IPS-18a (cell line): ENCODE results near the gene CAPN8.

Experiments used
- H3K27ac ChIP-seq: one replicate; pipeline ENCODE4 v1.5.1; 2013; ENCODE audit warnings: low read length
- H3K27me3 ChIP-seq: one replicate; pipeline ENCODE4 v1.6.1; 2013; ENCODE audit warnings: mild to moderate bottlenecking, low read length; ENCODE audit not compliant: control insufficient read depth, insufficient read depth
- H3K36me3 ChIP-seq: one replicate; pipeline ENCODE4 v1.6.1; 2013; ENCODE audit warnings: low read depth, low read length; ENCODE audit not compliant: control insufficient read depth
- H3K4me1 ChIP-seq: one replicate; pipeline ENCODE4 v1.6.1; 2013; ENCODE audit warnings: low read depth, low read length; ENCODE audit not compliant: control insufficient read depth
- H3K4me3 ChIP-seq: one replicate; pipeline ENCODE4 v1.5.1; 2013; ENCODE audit warnings: low read length
- H3K9ac ChIP-seq: one replicate; pipeline ENCODE4 v1.6.1; 2013; ENCODE audit warnings: mild to moderate bottlenecking, low read length, moderate library complexity
- H3K9me3 ChIP-seq: one replicate; pipeline ENCODE4 v1.6.1; 2013; ENCODE audit warnings: low read depth, low read length; ENCODE audit not compliant: control insufficient read depth

CAPN8 gene

GRCh38 chr1:223515421-223515820, 150.1 kb downstream of the CAPN8 start:
- H3K36me3 ChIP-seq: no peaks in the 10 kb centered on the region
- no peak overlapping the region for H3K4me3 ChIP-seq
- no peak overlapping the region for H3K27ac ChIP-seq
- no peaks in the 10 kb centered on the region for H3K27me3 ChIP-seq
- no peak overlapping the region for H3K9ac ChIP-seq
- no peaks in the 10 kb centered on the region for H3K4me1 ChIP-seq
- H3K9me3 ChIP-seq: no peaks in the 10 kb centered on the region

GRCh38 chr1:223514644-223515043, 150.9 kb downstream of the CAPN8 start:
- Histone ChIP-seq H3K27me3 (no peaks in the 10 kb centered on the region), H3K4me1 (no peaks in the 10 kb centered on the region), H3K4me3 (no peak overlapping the region), H3K36me3 (no peaks in the 10 kb centered on the region), H3K9ac (no peak overlapping the region), H3K9me3 (no peaks in the 10 kb centered on the region), H3K27ac (no peak overlapping the region)

GRCh38 chr1:223513309-223513708, 152.2 kb downstream of the CAPN8 start:
- Histone ChIP-seq H3K27me3 (no peaks in the 10 kb centered on the region), H3K9me3 (no peaks in the 10 kb centered on the region), H3K9ac (no peak overlapping the region), H3K27ac (no peak overlapping the region), H3K4me1 (no peaks in the 10 kb centered on the region), H3K4me3 (no peak overlapping the region), H3K36me3 (no peaks in the 10 kb centered on the region)

- H3K9ac ChIP-seq: no peak overlapping the region
- H3K4me3 ChIP-seq: no peak overlapping the region
- H3K36me3 ChIP-seq: no peaks in the 10 kb centered on the region
- H3K27me3 ChIP-seq: no peaks in the 10 kb centered on the region
- H3K4me1 ChIP-seq: no peaks in the 10 kb centered on the region
- H3K9me3 ChIP-seq: no peaks in the 10 kb centered on the region
- no peak overlapping the region for H3K27ac ChIP-seq
Observed at GRCh38 chr1:223512057-223512456, 153.4 kb downstream of the CAPN8 start.

- Histone ChIP-seq H3K27me3 (no peaks in the 10 kb centered on the region), H3K36me3 (no peaks in the 10 kb centered on the region), H3K27ac (no peak overlapping the region), H3K9ac (no peak overlapping the region), H3K9me3 (no peaks in the 10 kb centered on the region), H3K4me1 (no peaks in the 10 kb centered on the region), H3K4me3 (no peak overlapping the region)
Observed at GRCh38 chr1:223508796-223509195, 156.7 kb downstream of the CAPN8 start.

DNA sequence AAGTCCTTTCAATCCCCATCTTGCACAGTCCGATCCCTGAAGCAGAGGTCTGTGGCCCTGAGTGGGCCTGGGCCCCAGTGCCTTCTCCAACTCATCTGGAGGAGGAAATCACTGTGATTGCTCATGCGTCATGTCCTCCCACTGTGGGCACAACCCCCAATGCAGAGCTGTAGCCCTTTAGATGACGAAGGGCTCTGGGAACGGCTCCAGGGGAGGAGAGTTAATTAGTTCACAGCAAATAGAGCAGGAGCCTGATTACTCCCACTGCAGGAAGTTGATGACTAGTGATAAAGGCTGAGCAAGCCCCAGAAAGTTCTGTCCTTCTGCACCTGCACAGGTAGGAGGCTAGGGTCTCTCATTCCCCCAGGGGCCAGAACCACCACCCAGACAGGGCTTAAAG, 160.8 kb downstream of the CAPN8 start:
- H3K27ac ChIP-seq: no peak overlapping the region
- no peak overlapping the region for H3K9ac ChIP-seq
- no peaks in the 10 kb centered on the region for H3K9me3 ChIP-seq
- H3K27me3 ChIP-seq: no peaks in the 10 kb centered on the region
- peaks cover 4% of the 10 kb centered on the region for H3K4me1 ChIP-seq
- no peaks in the 10 kb centered on the region for H3K36me3 ChIP-seq
- H3K4me3 ChIP-seq: no peak overlapping the region

DNA sequence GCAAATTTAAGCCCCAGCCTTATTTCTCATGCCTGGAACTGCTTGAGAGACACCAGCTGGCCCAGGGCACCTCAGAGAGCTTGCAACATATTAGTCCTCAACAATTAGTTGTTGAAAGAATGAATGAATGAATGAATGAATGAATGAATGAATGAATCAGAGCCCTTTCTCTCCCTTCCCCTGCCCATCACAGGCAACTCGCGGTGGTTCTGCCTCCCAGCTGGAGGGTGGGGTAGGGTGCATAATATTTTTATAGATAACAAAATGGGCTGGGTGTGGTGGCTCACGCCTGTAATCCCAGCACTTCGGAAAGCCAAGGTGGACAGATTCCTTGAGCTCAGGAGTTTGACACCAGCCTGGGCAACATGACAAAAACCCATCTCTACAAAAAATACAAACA, 162.2 kb downstream of the CAPN8 start:
- Histone ChIP-seq H3K36me3 (no peaks in the 10 kb centered on the region), H3K9me3 (no peaks in the 10 kb centered on the region), H3K27ac (no peak overlapping the region), H3K4me1 (peaks cover 4% of the 10 kb centered on the region), H3K9ac (no peak overlapping the region), H3K27me3 (no peaks in the 10 kb centered on the region), H3K4me3 (no peak overlapping the region)

DNA sequence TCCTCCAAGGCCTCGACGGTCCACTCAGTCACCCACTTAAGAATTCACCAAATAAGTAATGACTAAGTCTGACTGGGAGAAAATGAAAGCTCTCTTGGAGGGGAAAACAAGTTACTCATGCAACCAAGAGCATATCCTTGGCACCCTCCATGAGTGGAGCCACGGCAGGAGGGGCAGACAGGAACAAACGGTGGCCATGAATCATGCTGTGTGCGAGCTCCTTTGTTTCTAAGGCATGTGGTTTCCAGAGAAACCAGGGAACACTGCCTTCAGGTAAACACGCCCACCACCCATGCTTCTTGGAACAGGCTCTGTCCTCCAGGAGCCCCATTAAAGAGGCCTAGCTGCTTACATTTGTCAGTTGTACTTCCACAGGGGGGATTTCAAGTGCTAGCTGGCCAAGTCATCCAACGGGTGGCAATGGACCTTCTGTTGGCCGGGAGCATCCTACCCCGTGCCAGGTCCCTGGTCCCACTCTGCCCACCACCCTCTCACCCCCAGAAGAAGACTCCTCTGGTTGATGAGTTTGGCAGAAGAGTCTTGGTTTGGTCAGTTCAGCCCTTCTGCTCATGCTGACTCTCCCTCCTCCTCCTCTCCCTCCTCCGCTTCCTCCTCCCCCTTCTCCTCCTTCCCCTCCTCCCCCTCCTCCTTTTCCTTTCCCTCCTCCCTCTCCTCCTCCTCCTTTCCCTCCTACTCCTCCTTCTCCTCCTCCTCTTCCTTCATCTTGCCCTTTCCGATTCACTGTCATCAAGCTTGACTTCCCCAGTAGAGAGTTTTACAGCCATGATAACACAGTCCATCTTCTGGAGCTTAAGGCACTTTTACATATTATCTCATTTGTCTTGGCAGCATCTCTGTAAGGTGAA, 164.7 kb downstream of the CAPN8 start:
- H3K36me3 ChIP-seq: no peaks in the 10 kb centered on the region
- H3K9ac ChIP-seq: no peak overlapping the region
- no peaks in the 10 kb centered on the region for H3K9me3 ChIP-seq
- H3K4me1 ChIP-seq: peaks cover 4% of the 10 kb centered on the region
- no peak overlapping the region for H3K4me3 ChIP-seq
- no peak overlapping the region for H3K27ac ChIP-seq
- no peaks in the 10 kb centered on the region for H3K27me3 ChIP-seq

DNA sequence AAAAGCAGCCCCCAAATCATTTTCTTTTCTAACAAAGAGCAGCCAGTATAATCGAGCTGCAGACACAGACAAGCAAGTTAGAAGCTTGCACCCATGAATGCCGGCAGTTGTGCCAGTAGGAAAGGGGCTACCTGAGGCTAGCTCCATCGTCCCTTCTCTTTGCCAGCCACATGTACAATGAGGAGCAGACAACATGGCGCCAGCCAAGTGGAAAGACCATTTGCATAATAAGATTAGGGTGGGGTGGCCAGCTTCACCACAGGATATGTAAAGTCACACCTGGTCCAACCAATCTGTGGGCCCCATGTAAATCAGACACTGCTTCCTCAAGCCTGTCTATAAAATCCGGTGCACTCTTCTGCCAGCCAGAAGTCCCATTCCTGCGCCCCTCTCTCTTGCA, 168.6 kb downstream of the CAPN8 start:
- Histone ChIP-seq H3K4me3 (no peak overlapping the region), H3K9ac (no peak overlapping the region)

GRCh38 chr1:223494926-223495645, 170.4 kb downstream of the CAPN8 start:
- Histone ChIP-seq H3K36me3 (no peaks in the 10 kb centered on the region), H3K4me3 (no peak overlapping the region), H3K4me1 (no peaks in the 10 kb centered on the region), H3K9me3 (no peaks in the 10 kb centered on the region), H3K27me3 (no peaks in the 10 kb centered on the region), H3K9ac (no peak overlapping the region), H3K27ac (no peak overlapping the region)

More for the DNA sequence above, 168.6 kb downstream of the CAPN8 start:
- Histone ChIP-seq H3K9me3 (no peaks in the 10 kb centered on the region), H3K4me1 (peaks cover 4% of the 10 kb centered on the region), H3K36me3 (no peaks in the 10 kb centered on the region), H3K27ac (no peak overlapping the region), H3K27me3 (no peaks in the 10 kb centered on the region)

- Histone ChIP-seq H3K27ac (no peak overlapping the region), H3K36me3 (no peaks in the 10 kb centered on the region), H3K4me1 (no peaks in the 10 kb centered on the region), H3K27me3 (no peaks in the 10 kb centered on the region), H3K4me3 (no peak overlapping the region), H3K9me3 (no peaks in the 10 kb centered on the region), H3K9ac (no peak overlapping the region)
Observed at GRCh38 chr1:223492044-223492443, 173.5 kb downstream of the CAPN8 start.
